ENCODE results near the gene LGALS7.
A peak's percentile ranks its signal among the peaks of the same experiment; 100 is the strongest.
"Not testable (repeated sequence)": the region's sequence is repeated elsewhere in the genome, so short reads cannot be mapped to it uniquely, and the experiment has no call there.

LGALS7 gene

DNA sequence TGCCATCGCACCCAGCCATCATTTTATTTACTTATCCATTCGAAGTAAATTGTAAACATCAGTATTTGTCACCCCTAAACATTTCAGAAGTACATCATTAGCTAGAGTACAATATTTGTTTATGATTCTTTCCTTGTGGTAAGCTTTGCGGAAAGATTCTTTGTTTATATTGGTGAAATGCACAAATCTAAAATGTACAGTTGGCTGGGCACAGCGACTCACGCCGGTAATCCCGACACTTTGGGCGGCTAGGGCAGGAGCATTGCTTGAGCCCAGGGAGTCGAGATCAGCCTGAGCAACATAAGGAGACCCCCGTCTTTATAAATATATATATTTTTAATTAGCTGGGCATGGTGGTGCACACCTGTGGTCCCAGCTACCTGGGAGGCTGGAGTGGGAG is 25.8 kb upstream of the LGALS7 start:
- peak; percentile 10 for DNase-seq (ENCODE audit: low spot score)

DNA sequence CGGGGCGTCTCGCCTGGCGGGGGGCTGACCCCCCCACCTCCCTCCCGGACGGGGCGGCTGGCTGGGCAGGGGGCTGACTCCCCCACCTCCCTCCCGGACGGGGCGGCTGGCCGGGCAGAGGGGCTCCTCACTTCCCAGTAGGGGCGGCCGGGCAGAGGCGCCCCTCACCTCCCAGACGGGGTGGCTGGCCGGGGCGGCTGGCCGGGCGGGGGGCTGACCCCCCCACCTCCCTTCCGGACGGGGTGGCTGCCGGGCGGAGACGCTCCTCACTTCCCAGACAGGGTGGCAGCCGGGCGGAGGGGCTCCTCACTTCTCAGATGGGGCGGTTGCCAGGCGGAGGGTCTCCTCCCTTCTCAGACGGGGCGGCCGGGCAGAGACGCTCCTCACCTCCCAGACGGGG is 24.5 kb upstream of the LGALS7 start:
- DNase-seq (ENCODE audit: low spot score) = not testable (repeated sequence)

DNA sequence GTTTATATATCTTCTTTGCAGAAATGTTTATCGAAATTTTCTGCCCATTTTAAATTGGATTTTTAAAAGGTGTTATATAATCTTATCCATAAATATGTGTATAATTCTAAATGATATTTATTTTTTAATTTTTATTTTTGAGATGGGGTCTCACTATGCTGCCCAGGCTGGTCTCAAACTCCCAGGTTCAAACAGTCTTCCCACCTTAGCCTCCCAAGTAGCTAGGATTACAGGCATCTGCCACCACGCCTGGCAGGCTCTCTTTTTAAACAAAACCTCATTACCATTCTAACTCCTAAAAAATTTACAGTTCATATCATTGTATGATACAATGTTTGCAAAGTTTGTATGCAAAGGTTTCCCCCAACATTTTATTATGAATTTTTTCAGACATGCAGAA is 22.8 kb upstream of the LGALS7 start:
- DNase-seq (ENCODE audit: low spot score) = no peak

DNA sequence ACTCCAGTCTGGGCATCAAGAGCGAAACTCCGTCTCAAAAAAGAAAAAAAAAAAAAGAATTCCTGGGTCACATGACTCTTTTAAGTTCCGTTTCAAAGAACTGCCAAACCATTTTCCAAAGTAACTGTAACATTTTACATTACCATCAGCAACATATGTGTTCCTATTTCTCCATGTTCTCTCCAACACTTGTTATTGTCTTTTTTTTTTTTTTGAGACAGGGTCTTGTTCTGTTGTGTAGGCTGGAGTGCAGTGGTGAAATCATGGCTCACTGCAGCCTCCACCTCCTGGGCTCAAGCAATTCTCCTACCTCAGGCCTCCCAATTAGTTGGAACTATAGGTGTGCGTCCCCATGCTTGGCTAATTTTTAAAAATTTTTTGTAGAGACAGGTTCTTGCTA is 22.2 kb upstream of the LGALS7 start:
- no peak for DNase-seq (ENCODE audit: low spot score)

DNA sequence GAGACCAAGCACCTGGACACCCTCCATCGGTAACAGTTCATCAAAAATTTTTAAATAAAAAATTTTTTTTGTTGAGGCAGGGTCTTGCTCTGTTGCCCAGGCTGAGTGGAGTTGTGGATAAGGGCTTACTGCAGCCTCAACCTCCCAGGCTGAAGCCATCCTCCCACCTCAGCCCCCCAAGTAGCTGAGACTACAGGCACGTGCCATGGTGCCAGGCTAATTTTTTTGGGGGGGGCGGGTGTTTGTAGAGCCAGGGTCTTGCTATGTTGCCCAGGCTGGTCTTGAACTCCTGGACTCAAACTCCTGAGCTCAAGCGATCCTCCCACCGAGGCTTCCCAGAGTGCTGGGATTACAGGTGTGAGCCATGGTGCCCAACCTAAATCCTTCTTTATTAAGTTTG is 20.4 kb upstream of the LGALS7 start:
- DNase-seq (ENCODE audit: low spot score) = no peak

DNA sequence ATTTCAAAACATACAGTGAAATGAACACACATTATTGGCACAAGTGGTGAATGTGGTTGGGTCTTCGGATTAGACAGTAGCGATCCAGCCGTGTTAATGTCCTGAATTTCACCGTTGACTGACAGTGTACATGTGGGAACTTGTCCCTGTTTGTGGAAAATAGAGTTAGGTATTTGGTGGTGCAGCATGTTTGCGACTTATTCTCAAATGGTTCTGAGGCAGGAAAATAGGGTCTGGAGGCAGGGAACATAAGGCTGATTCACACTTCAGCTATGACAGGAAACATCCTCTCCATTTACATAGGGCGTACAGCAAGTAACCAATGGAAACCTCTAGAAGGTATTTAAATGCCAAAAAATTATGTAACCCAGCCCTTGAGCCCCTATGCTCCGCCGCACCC is 19.9 kb upstream of the LGALS7 start:
- no peak for DNase-seq (ENCODE audit: low spot score)

DNA sequence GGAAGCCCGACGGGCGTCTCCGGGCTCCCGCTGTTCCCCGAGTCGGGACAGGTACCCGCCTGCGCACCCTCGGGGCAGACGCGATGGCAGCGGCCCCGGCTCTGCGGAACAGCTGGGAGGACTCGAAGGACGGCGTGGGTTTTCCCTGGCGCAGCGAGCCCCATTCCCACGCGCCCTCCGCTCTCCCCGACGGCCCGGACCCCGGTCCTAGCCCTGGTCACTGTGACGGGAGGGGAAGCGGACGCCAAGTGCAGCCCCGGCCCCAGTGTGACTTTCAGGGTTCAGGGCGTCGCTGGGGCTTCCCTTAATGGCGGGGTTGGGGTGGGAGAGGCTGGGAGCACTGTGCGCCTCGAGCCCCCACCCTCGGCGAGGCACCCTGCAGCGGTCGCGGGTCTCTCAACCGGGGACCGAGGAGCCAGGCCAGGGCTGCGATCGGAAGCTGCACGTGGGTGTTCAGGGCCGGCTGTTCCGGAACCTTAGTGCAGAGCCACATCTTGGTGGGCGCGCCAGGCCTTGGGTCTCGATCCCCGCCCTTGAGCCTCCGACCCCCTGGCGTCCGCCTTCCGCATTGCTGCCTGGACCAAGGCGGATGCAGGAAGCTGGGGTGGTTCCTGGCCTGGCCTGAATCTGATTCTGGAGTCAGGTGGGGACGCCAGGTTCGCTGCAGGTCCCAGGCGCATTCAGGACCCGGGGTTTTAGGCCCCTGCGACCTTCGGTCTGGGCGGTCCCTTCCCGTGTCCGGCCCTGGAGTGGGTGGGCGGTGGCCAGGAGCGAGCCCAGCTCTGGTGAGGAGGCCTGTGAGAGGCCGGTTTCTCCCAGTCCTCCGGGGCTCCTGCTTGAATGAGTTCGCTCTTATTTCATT is 19.2 kb upstream of the LGALS7 start:
- DNase-seq (ENCODE audit: low spot score) = peak; percentile 13

DNA sequence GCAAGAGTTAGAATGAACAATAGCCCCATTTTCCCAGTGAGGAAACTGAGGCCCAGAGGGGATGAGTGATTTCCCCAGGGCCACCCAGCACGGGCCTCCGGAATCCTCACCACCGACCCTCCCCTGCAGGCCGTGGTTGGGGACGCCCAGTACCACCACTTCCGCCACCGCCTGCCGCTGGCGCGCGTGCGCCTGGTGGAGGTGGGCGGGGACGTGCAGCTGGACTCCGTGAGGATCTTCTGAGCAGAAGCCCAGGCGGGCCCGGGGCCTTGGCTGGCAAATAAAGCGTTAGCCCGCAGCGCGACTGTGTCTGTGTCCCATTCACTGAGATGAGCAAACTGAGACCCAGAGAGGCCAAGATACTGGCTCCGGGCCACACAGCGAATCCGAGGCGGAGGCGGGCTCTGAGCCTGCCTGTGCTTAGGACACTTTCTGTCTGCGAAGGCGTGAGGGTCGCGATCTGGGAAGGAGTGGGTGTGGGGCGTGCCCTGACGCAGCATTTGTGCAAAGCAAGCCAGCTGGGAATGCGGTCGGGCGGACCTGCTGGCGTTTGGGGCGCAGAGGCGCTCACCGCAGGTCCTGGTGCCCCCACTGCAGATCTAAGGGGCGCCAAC is 18.2 kb upstream of the LGALS7 start:
- not testable (repeated sequence) for DNase-seq (ENCODE audit: low spot score)

DNA sequence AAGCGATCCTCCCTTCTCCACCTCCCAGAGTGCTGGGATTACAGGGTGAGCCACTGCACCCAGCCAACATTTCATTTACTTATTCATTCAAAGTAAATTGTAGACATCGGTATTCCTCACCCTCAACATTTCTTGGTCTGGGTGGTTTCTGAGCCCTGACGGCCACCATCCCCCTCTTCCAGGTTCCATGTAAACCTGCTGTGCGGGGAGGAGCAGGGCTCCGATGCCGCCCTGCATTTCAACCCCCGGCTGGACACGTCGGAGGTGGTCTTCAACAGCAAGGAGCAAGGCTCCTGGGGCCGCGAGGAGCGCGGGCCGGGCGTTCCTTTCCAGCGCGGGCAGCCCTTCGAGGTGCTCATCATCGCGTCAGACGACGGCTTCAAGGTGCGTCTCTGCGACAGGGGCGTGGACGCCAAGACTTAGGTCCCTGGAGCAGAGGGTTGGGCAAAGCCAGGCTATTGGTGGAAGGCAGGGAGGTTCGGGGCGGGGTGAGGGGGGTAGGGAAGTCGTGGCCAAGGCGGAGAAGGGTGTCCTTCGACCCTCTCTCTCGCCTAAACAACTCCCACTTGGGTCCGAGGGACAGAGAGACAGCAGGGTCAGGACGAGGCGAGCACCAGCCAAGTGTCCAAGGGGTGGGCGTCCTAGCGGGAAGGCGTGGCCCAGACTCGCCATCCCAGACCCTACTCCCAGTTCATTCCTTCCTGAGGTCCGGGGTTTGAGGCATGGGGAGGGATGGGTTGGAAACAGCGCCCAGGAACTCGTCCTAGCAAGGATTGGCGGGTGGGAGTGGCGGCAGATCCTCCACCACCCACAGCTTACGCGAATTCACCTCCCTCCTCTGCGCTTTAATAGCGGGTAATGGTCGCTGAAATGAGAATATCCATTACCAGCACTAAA is 17.4 kb upstream of the LGALS7 start:
- not testable (repeated sequence) for DNase-seq (ENCODE audit: low spot score)

DNA sequence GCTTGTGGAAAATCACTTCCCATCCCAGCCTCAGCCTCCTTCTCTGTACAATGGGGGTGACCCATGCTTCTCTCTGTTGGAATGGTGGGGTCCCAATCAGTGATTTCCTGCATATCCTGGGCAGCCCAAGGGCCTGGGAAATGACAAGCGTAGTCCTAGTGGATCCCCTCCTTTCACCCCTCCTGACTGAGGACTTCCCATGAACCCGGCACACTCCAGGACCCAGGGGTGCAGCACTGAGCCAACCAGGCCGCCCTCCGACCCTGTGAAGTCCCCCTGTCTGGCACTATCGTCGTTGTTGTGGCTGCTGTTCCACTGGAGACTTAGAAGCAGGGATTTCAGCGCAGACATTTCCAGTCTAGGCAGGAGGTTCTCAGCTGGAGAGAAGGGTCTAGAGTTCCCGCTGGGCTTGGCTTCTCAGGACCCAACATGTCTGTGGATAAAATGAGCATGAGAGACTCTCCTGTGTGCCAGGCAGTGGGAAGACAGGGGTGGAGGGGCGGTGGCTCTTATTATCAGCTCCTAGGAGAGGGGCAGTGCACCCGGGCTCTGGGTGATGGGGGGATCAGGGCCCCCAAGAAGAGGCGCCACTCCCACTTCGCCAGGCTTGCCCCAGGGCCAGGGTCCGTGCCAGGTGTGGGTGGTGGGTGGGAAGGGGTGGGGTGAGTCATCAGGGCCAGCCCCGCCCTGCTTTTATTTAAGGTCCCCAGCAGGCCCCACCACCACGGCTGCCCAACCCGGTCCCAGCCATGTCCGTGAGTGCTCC is 15.3 kb upstream of the LGALS7 start, which contains the start of gene LGALS7B:
TSS of gene LGALS7B (plus strand) at position 723 of the 766 bp plus-strand sequence. CDS start at position 750, 27 bp downstream.
- peak; percentile 2 for DNase-seq (ENCODE audit: low spot score)

DNA sequence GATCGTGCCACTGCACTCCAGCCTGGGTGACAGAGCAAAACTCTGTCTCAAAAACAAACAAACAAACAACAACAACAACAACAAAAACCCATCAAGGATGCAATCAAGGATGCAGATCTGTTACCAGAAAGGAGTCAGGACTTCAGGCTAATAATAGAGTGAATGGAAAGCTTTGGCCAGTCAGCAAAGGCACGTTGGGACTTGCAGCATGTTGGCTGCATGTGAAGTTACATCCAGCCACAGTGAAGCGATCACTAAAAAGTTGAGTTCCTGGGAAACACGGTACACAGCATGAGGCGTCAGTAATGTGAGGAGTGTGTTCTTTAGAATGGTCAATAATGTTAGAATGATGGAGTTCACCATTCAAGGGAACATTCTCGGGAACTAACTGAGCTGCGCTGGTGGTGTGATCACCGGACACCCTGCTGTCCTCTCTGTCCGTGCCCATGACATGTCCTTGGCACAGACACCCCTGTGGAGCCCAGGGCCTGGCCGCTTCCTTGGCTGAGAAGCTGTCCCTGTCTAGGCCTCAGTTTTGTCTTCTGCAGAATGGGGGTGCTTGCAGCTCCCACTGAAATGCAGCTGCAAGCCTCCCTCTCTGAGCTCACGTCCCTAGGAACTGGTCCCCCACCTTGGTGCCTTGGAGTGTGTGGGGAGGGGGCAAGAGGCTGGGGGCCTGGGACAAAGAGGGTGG is 13.4 kb upstream of the LGALS7 start:
- peak; percentile 2 for DNase-seq (ENCODE audit: low spot score)

DNA sequence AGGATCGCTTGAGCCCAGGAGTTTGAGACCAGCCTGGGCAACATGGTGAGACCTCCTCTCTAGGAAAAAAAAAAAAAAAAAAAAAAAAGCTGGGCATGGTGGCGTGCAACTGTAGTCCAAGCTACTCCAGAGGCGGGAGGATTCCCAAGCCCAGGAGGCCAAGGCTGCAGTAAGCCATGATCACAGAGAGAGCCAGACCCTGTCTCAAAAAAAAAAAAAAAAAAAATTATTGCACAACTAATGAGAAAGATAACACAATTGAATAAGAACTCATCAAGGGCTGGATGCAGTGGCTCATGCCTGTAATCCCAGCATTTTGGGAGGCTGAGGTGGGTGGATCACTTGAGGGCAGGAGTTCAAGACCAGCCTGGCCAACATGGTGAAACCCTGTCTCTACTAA is 12.7 kb upstream of the LGALS7 start:
- not testable (repeated sequence) for DNase-seq (ENCODE audit: low spot score)

DNA sequence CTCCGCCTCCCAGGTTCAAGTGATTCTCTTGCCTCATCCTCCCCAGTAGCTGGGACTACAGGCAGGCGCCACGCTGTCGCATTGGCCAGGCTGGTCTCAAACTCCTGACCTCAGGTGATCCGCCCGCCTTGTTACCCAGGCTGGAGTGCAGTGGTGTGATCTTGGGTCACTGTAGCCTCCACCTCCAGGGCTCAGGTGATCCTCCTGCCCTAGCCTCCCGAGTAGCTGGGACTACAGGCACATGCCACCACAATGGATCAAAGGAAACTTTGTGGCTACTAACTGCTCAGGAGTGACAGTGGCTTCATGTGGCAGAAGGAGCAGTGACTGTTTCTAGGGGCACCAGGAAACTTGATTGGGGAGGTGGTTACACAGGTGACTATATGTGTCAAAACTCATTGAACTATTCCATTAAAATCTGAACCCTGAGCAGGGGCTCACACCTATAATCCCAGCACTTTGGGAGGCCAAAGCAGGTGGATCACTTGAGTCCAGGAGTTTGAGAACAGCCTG is 11.9 kb upstream of the LGALS7 start:
- DNase-seq (ENCODE audit: low spot score) = no peak

DNA sequence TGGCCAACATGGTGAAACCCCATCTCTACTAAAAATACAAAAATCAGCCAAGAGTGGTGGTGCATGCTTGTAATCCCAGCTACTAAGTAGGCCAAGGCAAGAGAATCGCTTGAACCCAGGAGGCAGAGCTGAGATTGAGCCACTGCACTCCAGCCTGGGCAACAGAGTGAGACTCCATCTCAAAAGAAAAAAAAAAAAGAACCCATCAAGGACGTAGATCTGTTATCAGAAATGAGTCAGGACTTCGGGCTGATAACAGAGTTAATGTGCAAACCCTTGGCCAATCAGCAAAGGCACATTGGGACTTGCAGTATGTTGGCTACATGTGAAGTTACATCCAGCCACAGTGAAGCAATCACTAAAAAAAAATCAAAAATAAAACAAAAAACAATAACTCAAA is 10.9 kb upstream of the LGALS7 start:
- DNase-seq (ENCODE audit: low spot score) = peak; percentile 3

DNA sequence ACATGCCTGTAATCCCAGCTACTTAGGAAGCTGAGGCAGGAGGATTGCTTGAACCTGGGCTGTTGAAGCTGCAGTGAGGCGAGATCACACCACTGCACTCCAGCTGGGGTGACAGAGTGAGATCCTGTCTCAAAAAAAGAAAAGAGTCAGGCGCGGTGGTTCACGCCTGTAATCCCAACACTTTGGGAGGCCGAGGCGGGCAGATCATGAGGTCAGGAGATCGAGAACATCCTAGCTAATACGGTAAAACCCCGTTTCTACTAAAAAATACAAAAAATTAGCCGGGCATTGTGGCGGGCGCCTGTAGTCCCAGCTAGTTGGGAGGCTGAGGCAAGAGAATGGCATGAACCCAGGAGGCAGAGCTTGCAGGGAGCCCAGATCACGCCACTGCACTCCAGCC is 8.9 kb upstream of the LGALS7 start:
- not testable (repeated sequence) for DNase-seq (ENCODE audit: low spot score)

DNA sequence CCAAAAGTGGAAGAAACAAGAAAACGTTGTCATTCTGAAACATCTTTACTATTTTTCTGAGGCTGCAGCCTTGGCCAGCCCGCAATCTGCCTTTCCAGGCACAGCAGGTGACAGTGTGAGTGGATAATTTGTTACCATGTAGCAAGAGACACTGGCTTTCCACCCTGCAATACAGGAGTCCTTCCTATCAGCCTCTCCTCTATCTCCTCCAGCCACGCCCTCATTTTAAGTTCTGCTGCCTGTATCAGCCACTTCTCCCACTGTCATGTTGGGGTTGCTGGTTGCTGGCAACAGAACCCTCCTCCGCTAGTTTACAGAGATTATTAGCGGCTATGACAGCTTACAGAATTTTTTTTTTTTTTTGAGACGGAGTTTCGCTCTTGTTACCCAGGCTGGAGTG is 7.7 kb upstream of the LGALS7 start:
- DNase-seq (ENCODE audit: low spot score) = peak; percentile 2

DNA sequence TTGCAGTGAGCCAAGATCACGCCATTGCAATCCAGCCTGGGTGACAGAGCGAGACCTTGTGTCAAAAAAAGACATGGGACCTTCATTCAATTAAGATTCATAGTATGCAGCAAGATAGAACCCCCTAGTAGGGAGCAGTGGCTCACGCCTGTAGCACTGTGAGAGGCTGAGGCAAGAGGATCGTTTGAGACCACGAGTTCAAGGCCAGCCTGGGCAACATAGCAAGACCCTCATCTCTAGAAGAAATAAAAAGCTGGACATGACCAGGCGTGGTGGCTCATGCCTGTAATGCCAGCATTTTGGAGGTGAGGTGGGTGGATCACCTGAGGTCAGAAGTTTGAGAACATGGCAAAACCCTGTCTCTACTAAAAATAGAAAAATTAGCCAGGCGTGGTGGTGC is 7.1 kb upstream of the LGALS7 start:
- DNase-seq (ENCODE audit: low spot score) = no peak

DNA sequence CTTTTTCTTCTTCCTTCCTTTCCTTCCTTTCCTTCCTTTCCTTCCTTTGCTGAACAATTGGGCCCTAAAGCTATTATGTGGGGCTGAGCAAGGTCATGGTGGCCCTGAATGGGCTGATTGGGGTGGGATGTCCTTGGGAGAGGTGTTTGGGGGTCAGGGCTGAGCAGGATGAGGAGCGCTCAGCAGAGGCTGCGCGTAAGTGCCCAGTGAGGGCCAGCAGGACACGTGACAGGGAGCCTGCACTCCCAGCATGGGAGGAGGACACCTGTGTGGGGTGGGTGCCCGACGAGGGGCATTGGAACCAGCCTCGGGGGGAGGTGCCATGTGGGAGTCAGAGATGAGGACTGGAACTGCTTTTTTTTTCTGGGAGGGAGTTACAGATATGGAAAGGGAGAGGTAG is 5.4 kb upstream of the LGALS7 start:
- peak; percentile 2 for DNase-seq (ENCODE audit: low spot score)

DNA sequence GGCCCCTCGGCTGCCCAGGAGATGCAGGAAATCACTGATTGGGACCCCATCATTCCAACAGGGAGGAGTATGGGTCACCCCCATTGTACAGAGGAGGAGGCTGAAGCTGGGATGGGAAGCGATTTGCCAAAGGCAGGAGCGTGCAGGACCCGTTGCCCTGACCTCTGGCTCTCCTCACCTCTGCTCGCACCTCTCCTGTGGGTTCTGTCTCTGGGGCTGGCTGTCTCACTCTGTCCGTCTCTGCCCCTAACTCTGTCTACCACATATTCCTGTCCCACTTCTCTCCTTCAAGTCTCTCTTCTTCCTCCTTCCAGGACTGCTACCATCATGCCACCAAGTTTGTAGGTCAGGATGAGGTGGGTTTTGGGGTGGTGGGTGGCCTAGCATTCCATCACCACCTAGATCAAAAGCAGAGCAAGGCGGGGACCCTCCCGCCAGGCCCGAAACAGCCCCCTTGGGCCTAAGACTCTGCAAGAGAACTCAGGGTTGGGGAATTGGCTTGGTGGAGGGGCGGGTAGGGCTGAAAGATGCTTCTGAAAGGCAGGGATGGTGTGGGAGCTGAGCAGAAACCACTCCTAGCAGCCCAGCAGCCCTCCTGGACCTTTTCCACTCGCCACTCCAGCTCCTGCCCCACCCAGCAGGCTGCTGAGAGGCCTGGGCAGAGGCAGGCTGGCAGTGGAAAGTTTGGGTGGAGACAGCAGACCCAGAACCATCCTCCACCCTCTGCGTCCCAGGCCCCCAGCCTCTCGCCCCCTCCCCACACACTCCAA is 1.0 kb upstream of the LGALS7 start:
- DNase-seq (ENCODE audit: low spot score) = no peak

DNA sequence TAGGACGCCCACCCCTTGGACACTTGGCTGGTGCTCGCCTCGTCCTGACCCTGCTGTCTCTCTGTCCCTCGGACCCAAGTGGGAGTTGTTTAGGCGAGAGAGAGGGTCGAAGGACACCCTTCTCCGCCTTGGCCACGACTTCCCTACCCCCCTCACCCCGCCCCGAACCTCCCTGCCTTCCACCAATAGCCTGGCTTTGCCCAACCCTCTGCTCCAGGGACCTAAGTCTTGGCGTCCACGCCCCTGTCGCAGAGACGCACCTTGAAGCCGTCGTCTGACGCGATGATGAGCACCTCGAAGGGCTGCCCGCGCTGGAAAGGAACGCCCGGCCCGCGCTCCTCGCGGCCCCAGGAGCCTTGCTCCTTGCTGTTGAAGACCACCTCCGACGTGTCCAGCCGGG is 1.7 kb downstream of the LGALS7 start:
- not testable (repeated sequence) for DNase-seq (ENCODE audit: low spot score)
